ENCODE measurements around the gene CHD9.
"Not testable (repeated sequence)": the region's sequence is repeated elsewhere in the genome, so short reads cannot be mapped to it uniquely, and the experiment has no call there.

The CHD9 gene

DNA sequence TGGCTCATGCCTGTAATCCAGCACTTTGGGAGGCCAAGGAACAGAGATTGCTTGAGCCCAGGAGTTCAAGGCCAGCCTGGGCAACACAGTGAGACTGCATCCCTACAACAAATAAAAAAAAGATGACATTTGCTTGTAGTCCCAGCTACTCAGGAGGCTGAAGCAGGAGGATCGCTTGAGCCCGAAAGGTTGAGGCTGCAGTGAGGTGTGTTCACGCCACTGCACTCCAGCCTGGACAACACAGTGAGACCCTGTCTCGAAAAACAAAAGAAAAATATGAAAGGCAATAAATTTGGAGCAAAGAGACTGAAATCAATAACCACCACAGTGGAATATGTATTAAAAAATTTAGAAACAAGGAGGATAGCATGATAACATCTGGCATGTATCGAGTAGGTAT is 235.7 kb downstream of the CHD9 start:
- DNase-seq = no peak

DNA sequence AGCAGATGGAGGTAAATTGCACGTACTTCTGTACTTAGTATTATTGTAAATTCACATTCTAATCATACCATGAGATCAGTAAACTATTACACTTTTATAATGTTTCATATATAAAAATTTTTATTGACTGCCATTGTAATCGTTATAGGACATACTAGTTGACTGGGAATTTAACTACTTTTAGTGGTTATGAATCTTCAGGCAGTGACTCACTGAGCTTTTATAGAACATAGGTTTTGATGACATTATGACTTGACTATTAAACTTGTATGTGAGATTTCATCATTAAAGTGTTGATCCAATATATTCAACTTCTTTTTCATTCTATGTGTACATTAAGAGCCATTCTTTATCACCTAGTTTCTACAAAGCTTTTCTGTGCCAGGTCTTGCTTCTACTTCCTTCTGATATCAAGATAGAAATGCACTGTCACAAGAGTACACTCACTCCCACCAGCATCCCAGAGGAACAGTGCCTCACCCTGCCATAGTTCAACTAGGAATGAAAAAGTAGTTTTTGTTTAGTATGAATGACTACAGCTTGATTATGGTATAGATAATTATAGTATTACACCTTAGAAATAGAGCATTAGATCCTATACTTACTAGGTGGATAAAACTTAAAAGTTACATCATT is 237.1 kb downstream of the CHD9 start:
- DNase-seq = no peak

DNA sequence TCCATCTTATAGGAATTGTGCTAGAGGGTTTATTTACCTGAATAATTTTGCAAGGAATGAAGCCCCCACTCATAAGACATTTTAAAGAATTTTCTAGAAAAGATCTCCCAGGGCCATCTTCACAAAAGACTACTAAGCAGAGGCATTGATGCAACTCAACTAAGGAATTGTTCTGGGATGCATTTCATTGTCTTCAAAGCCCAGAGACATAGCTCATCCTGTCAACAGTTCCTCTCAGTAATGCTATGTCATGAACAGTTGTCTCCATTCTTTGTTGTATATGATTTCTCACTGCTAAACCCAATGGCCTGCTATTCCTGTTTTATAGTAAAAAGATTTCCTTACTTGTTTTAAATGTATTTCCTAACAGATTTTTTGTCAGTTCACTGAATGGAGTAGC is 242.7 kb downstream of the CHD9 start:
- DNase-seq = no peak

GRCh38 chr16:53304334-53304733 is 249.5 kb downstream of the CHD9 start:
- no peak for DNase-seq

DNA sequence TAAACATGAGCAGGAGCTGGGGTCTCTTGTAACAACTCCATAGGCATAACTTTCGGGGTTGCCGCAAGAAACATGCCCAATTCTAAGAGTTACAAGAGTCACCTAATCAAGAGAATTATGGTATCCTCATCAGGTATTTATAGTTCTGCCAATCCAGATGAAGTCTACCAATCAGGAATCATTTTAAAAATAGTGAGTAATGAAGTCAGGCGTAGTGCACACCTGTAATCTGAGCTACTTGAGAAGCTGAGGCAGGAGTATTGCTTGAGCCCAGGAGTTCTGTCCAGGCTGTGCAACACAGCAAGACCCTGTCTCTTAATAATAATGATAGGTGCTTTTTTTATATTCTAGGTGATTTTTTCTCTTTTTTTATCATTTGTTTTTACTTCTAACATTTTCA is 251.0 kb downstream of the CHD9 start:
- no peak for DNase-seq

DNA sequence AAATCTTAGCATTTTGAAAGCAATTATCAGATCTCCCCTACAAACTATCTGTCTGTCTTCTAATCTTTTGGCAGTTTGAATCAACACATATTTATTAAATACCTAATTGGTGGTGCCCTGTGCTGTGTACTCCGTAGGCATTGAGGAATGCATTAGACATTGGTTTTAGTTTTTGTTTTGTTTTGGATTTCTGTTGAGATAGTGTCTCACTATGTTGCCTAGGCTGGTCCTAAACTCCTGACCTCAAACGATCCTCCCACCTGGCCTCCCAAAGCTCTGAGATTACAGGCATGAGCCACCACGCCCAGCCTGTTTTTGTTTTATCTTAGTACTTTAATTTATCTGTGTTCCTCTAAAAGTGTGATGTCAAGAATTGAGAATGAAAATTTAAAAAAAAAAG is 254.7 kb downstream of the CHD9 start:
- no peak for DNase-seq

DNA sequence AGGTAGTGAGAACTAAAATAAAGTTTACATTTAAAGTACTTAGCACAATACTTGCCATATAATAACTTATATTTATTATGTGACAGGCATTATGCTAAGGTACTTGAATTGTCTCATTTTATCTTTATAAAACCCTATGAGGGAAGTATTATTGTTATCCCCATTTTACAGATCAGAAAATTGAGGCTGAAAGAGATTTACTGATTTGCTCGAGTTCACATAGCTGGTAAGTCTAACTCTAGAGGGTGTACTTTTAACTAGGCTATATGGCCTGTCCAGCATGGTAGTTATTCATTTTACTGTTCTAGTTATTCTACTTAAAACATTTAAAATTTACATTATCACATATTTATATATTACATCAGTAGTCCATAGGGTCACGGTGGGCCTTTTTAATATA is 266.2 kb downstream of the CHD9 start:
- no peak for DNase-seq

DNA sequence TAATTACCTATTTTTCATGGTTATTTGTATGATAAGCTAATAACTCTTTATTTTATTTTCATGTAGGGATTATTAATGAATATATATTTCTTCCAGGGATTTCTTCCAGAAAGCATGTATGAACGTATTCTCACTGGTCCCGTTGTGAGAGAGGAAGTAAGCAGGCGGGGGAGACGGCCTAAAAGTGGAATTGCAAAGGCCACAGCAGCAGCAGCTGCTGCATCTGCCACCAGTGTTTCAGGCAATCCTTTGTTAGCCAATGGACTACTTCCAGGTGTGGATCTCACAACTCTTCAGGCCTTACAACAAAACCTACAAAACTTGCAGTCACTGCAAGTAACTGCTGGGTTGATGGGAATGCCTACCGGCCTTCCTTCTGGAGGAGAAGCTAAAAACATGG is 269.1 kb downstream of the CHD9 start:
- DNase-seq = no peak

DNA sequence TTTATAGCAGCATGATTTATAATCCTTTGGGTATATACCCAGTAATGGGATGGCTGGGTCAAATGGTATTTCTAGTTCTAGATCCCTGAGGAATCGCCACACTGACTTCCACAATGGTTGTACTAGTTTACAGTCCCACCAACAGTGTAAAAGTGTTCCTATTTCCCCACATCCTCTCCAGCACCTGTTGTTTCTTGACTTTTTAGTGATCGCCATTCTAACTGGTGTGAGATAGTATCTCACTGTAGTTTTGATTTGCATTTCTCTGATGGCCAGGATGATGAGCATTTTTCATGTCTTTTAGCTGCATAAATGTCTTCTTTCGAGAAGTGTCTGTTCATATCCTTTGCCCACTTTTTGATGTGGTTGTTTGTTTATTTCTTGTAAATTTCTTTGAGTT is 276.2 kb downstream of the CHD9 start:
- not testable (repeated sequence) for DNase-seq

DNA sequence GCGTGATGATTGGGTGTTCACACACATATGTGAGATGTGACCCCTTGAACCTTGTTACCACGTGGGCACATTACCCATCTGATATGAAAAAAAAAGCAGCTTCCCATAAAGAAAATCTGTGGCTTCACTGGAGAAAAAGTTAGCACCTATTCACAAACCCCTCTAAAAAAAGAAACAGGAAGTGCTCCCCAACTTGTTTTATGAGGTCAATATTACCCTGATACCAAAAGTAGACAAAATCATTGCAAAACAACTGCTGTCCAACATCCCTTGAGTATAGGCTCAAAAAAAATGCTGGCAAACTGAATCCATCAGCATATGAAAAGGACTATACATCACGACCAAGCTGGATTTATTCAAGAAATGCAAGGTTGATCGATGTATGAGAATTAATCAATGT is 279.8 kb downstream of the CHD9 start:
- DNase-seq = no peak

GRCh38 chr16:53337294-53337693 is 282.5 kb downstream of the CHD9 start:
- no peak for DNase-seq

GRCh38 chr16:53341792-53342191 is 287.0 kb downstream of the CHD9 start:
- peak in 1 of 2 donors; percentile 52 for DNase-seq

DNA sequence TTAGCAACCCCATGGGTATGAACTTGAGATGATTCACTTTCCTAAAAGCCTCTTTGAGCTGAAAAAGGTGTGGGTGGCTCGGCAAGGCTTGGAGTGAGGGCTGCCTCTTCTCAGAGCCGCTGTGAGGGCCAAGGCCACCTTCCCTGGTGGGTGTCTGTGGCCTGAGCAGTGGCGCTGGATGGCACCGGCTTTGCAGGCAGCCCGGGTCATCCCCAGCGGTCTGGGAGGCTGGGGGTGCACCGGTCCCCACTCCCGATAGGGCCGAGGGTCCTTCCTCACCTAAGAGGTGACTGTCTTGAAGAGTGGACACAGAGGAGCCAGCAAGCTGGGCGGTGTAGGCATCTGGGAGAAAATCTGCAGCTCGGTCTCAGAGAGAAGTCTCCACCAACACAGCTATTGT is 300.3 kb downstream of the CHD9 start:
- no peak for DNase-seq

GRCh38 chr16:53356478-53357207 is 301.9 kb downstream of the CHD9 start:
- no peak for DNase-seq

- no peak for DNase-seq
Observed at GRCh38 chr16:53357208-53357586, 302.4 kb downstream of the CHD9 start.

GRCh38 chr16:53357955-53358354 is 303.2 kb downstream of the CHD9 start:
- DNase-seq = no peak

DNA sequence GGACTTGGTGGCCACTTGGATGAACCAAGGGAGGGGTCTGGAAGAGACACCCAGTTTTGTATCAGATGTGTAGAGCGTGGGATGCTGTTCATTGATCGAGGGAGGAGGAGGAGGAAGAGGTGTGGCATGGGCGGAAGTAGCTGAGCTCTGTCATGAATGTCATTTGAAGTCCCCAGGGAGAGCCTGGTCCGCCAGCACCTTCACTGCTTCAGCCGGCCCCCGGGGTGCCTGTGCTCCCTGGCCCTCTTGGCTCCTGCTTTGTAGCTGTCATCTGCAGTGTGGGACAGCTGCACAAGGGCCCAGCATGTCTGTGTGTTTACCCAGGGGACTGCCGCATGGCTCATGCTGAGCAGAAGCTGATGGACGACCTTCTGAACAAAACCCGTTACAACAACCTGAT is 304.1 kb downstream of the CHD9 start:
- no peak for DNase-seq

- peak; percentile 76 to 95 for DNase-seq
Observed at GRCh38 chr16:53369921-53370320, 315.1 kb downstream of the CHD9 start.

DNA sequence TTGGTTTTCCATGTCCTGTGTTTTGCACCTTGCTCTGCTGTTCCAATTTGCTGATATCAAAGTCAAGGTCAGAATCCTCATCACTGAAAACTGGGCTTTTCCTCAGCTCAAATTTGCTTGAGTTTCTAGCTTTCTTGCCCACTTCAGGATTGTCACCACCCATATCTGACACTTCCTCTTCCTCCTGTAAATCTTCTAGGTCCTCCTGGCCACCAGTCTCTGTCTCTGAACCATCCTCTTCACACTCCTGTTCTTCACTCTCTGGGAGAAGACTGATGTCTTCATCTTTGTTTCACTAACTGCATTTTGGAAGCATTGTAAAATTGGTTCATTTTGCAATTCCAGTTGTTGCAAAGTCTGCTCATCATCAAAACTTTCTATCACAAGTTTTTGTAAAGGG is 316.0 kb downstream of the CHD9 start:
- DNase-seq = peak; percentile 21 to 26

- DNase-seq = no peak
Observed at GRCh38 chr16:53372992-53373871, 318.4 kb downstream of the CHD9 start.

DNA sequence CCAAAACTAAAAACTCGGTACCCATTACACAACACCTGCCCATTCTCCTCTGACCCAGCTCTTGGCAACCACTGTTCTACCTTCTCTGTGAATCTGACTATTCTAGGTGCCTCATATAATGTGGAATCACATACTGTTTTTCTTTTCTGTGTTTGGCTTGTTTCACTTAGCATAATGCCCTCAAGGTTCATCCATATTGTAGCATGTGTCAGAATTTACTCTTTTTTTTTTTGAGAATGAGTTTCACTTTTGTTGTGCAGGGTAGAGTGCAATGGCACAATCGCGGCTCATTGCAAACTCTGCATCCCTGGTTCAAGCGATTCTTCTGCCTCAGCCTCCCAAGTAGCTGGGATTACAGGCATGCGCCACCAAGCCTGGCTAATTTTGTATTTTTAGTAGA is 320.0 kb downstream of the CHD9 start:
- DNase-seq = no peak

GRCh38 chr16:53378138-53378537 is 323.3 kb downstream of the CHD9 start:
- DNase-seq = no peak

All from inflammatory macrophage (primary cell).